Esophagus squamous epithelium (tissue), 4 donors: Measurements from ENCODE around the gene SUMO3.

Experiments used
- CTCF ChIP-seq, 6 experiments: fragments of 450-650 bp in 4 of 6; fragments of 200-600 bp in 2 of 6; sonication (generic) in 2 of 6; IDR thresholded peaks; one replicate each; pipeline ENCODE4 v1.5.1; 2016 to 2019; ENCODE audit warnings: antibody characterized with exemption in 6 of 6, mild to moderate bottlenecking in 4 of 6, moderate library complexity in 4 of 6
- POLR2A ChIP-seq, 4 donors: fragments of 450-650 bp; IDR thresholded peaks; one replicate each; pipeline ENCODE4 v1.6.1; 2017; ENCODE audit warnings: antibody characterized with exemption in 4 of 4, mild to moderate bottlenecking in 4 of 4, moderate library complexity in 3 of 4

GRCh38 chr21:44802396-44803153 is 15.3 kb downstream of the SUMO3 start:
- TF ChIP-seq CTCF (IDR thresholded peaks at IDR 0.05) (no peak), POLR2A (IDR thresholded peaks at IDR 0.05) (no peak)
